ENCODE data around the gene TMEM179. TPM values are rescaled to one million over a fixed set of nuclear protein-coding genes. Genes with fewer than 3 reads are reported as not detected.

Gene TMEM179
- total and polyA plus RNA-seq, 4 donors: 0.08 to 0.12 (median 0.10) TPM; not detected in 1

DNA sequence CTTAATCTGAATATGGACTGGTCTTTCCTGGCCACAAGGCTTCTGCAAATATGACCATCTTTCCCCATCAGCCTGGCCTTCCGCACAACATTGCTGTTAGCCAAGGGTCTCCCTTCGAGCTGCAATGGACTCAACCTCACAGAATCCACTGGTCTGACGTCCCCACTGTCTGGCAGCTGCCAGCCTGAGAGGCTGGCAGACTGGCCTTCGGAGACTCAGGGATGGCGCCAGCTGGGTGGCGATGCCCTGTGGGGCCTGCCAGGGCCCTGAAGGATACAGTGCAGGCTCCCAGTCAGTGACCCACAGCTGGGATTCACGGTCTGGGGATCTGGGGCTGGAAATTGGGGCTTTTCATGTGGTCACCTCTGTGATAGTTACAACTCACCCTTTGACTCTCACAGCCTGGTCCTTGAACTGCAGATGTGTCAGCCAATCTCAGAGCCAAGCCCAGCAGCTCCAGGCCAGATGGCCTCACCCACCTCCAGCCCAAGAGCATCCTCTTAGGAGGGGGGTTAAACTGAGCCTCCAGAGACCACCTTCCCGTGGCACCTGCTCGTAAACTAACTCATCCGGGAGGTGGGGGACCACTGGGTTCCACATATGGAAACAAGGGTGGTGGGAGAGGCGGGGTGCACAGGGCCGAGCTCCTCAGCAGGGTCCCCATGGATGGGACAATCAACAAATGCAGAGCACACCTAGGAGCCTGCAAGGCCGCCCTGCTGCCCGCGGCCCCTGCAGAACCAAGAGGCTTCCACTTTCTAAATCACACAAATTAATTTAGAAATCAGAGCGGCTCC lies 46.1 kb downstream of the TMEM179 start:
- Histone ChIP-seq H3K27me3 (ENCODE audit: control insufficient read depth in 3 of 3, insufficient read depth in 3 of 3, low read length in 2 of 3) (peaks cover 0 to 4% (median 0%) of the 10 kb centered on the region in 3 donors), H3K4me3 (no peak overlapping the region), H3K9ac (ENCODE audit: insufficient read depth in 1 of 2, low read length in 2 of 2) (no peak overlapping the region), H3K27ac (ENCODE audit: low read depth in 1 of 2, low read length in 1 of 2) (no peak overlapping the region), H3K9me3 (ENCODE audit: control insufficient read depth in 4 of 4, insufficient read depth in 3 of 4, low read length in 3 of 4) (no peaks in the 10 kb centered on the region), H3K4me1 (ENCODE audit: control insufficient read depth in 5 of 5, insufficient read depth in 5 of 5, low read length in 5 of 5) (peaks cover 0 to 28% (median 7%) of the 10 kb centered on the region in 5 donors), H3K36me3 (ENCODE audit: control insufficient read depth in 4 of 4, insufficient read depth in 4 of 4, low read length in 4 of 4) (no peaks in the 10 kb centered on the region)
- DNase-seq: peak in 1 of 3 donors; percentile 9
- TF ChIP-seq, protein P1, sequence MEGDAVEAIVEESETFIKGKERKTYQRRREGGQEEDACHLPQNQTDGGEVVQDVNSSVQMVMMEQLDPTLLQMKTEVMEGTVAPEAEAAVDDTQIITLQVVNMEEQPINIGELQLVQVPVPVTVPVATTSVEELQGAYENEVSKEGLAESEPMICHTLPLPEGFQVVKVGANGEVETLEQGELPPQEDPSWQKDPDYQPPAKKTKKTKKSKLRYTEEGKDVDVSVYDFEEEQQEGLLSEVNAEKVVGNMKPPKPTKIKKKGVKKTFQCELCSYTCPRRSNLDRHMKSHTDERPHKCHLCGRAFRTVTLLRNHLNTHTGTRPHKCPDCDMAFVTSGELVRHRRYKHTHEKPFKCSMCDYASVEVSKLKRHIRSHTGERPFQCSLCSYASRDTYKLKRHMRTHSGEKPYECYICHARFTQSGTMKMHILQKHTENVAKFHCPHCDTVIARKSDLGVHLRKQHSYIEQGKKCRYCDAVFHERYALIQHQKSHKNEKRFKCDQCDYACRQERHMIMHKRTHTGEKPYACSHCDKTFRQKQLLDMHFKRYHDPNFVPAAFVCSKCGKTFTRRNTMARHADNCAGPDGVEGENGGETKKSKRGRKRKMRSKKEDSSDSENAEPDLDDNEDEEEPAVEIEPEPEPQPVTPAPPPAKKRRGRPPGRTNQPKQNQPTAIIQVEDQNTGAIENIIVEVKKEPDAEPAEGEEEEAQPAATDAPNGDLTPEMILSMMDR (IDR thresholded peaks at IDR 0.05; ENCODE audit: control extremely low read depth, extremely low read depth): no peak
- 91% methylated on average over 16 of the region's 16 CpGs for WGBS, 2 donors
- ATAC-seq (ENCODE audit: insufficient read depth, low FRiP score): no peak

DNA sequence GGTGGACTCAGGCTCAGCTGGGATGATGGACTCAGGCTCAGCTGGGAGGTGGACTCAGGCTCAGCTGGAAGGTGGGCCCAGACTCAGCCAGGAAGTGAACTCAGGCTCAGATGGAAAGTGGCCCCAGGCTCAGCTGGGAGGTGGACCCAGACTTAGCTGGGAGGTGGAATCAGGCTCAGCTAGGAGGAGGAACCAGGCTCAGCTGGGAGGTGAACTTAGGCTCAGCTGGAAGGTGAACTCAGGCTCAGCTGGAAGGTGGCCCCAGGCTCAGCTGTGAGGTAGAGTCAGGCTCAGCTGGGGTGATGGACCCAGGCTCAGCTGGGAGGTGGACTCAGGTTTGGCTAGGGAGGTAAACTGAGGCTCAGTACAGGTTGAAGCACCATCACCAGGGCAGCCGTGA lies 46.8 kb downstream of the TMEM179 start:
- Histone ChIP-seq H3K27ac (ENCODE audit: low read depth in 1 of 2, low read length in 1 of 2) (no peak overlapping the region), H3K27me3 (ENCODE audit: control insufficient read depth in 3 of 3, insufficient read depth in 3 of 3, low read length in 2 of 3) (peaks cover 0 to 4% (median 0%) of the 10 kb centered on the region in 3 donors), H3K4me3 (no peak overlapping the region), H3K36me3 (ENCODE audit: control insufficient read depth in 4 of 4, insufficient read depth in 4 of 4, low read length in 4 of 4) (no peaks in the 10 kb centered on the region), H3K4me1 (ENCODE audit: control insufficient read depth in 5 of 5, insufficient read depth in 5 of 5, low read length in 5 of 5) (peaks cover 0 to 24% (median 7%) of the 10 kb centered on the region in 5 donors), H3K9ac (ENCODE audit: insufficient read depth in 1 of 2, low read length in 2 of 2) (no peak overlapping the region), H3K9me3 (ENCODE audit: control insufficient read depth in 4 of 4, insufficient read depth in 3 of 4, low read length in 3 of 4) (no peaks in the 10 kb centered on the region)
- WGBS, 2 donors: 88 to 90% methylated on average over 1 of the region's 1 CpG
- no peak for ATAC-seq (ENCODE audit: insufficient read depth, low FRiP score)
- TF ChIP-seq, protein P1 (IDR thresholded peaks at IDR 0.05; ENCODE audit: control extremely low read depth, extremely low read depth): no peak
- no peak for DNase-seq

DNA sequence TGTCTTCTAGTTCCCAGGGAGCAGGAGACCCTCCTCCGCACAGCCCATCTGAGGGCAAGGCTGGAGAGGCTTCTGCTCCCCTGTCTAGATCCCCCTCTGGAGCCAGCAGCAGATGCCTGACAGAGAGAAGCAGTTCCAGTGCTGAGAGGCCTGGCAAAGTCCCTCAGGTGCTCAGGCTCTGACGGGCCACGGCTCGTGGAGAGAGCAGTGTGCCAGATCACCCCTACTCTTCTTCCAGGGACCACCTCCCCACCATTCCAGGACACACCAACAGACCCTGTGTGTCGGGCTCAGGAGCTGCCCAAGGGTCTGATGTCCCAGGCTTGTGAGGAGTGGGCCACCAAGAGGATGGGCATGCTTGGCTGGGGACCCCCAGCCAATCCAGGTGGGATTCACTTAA lies 47.5 kb downstream of the TMEM179 start:
- DNase-seq (peak in 1 of 3 donors; percentile 9), ATAC-seq (ENCODE audit: insufficient read depth, low FRiP score) (no peak)
- H3K9me3 ChIP-seq (ENCODE audit: control insufficient read depth in 4 of 4, insufficient read depth in 3 of 4, low read length in 3 of 4): no peaks in the 10 kb centered on the region
- 89 to 96% methylated on average over 5 of the region's 5 CpGs for WGBS, 2 donors
- peaks cover 0 to 4% (median 0%) of the 10 kb centered on the region in 3 donors for H3K27me3 ChIP-seq (ENCODE audit: control insufficient read depth in 3 of 3, insufficient read depth in 3 of 3, low read length in 2 of 3)
- TF ChIP-seq, protein P1 (IDR thresholded peaks at IDR 0.05; ENCODE audit: control extremely low read depth, extremely low read depth): no peak
- H3K9ac ChIP-seq (ENCODE audit: insufficient read depth in 1 of 2, low read length in 2 of 2): no peak overlapping the region
- H3K27ac ChIP-seq (ENCODE audit: low read depth in 1 of 2, low read length in 1 of 2): no peak overlapping the region
- H3K4me1 ChIP-seq (ENCODE audit: control insufficient read depth in 5 of 5, insufficient read depth in 5 of 5, low read length in 5 of 5): peaks cover 0 to 24% (median 7%) of the 10 kb centered on the region in 5 donors
- H3K4me3 ChIP-seq: no peak overlapping the region
- no peaks in the 10 kb centered on the region for H3K36me3 ChIP-seq (ENCODE audit: control insufficient read depth in 4 of 4, insufficient read depth in 4 of 4, low read length in 4 of 4)
